Measurements from ENCODE around the gene RAI2. TPM values are rescaled to one million over a fixed set of nuclear protein-coding genes. Genes with fewer than 3 reads are reported as not detected.

Gene RAI2
- total RNA-seq, 1 donor from 2014 or later: not detected

DNA sequence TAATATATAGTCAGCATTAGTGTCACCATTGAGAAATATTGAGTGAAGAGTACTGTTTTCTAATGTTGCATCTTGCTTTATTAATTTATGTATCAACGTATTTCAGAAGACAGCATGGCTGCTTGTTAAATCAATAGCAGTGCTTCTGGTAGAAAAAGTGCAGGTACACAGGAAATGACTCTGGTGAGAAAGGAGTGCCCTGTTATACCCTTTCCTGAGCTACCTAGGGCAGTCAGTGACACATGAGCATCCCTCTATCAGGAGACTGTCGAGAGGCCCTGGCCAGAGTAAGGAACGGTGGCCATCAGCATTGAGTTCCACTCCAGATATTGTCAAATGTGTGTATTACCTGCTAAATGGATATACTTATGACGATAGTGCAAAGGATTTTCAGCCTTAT is 81.7 kb downstream of the RAI2 start:
- no peaks in the 10 kb centered on the region for H3K27me3 Mint-ChIP-seq
- no peak overlapping the region for H3K4me3 Mint-ChIP-seq
- peaks cover 4% of the 10 kb centered on the region for H3K9me3 Mint-ChIP-seq
- DNase-seq: no peak
- POLR2A ChIA-PET: no interaction called here
- no peak for ATAC-seq (ENCODE audit: low read depth)
- intact Hi-C loops (cut with micrococcal nuclease): no loop called here
- TF ChIP-seq, protein P1, sequence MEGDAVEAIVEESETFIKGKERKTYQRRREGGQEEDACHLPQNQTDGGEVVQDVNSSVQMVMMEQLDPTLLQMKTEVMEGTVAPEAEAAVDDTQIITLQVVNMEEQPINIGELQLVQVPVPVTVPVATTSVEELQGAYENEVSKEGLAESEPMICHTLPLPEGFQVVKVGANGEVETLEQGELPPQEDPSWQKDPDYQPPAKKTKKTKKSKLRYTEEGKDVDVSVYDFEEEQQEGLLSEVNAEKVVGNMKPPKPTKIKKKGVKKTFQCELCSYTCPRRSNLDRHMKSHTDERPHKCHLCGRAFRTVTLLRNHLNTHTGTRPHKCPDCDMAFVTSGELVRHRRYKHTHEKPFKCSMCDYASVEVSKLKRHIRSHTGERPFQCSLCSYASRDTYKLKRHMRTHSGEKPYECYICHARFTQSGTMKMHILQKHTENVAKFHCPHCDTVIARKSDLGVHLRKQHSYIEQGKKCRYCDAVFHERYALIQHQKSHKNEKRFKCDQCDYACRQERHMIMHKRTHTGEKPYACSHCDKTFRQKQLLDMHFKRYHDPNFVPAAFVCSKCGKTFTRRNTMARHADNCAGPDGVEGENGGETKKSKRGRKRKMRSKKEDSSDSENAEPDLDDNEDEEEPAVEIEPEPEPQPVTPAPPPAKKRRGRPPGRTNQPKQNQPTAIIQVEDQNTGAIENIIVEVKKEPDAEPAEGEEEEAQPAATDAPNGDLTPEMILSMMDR (IDR thresholded peaks at IDR 0.05): no peak
- peaks cover 1% of the 10 kb centered on the region for H3K4me1 Mint-ChIP-seq
- no peak overlapping the region for H3K27ac Mint-ChIP-seq
- CTCF ChIA-PET: no interaction called here
- H3K36me3 Mint-ChIP-seq (ENCODE audit: low read depth): no peaks in the 10 kb centered on the region

DNA sequence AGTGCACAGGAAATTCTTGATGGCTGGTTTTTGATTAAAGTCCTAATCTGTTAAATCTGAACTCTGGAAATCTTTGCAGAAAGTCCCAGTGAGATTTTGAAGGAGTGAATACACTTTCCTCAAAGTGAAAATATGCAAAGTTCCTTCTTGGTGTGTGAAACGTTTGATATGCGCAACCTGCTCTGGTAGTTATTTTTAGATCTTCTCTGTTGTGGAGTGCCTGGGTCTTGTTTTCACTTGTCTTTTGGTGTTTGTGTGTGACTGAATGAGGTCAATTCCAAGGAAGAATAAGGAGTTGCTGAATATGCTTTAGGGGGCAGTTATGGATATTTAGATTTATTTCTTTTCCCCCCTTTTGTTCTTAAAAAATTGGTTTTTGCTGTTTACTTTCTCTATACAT is 82.1 kb downstream of the RAI2 start:
- Mint-ChIP-seq H3K9me3 (peaks cover 4% of the 10 kb centered on the region), H3K27me3 (no peaks in the 10 kb centered on the region), H3K4me3 (no peak overlapping the region), H3K36me3 (ENCODE audit: low read depth) (no peaks in the 10 kb centered on the region), H3K4me1 (peaks cover 1% of the 10 kb centered on the region), H3K27ac (no peak overlapping the region)
- intact Hi-C loops (cut with micrococcal nuclease): no loop called here
- ATAC-seq (ENCODE audit: low read depth): no peak
- no peak for DNase-seq
- ChIA-PET CTCF (no interaction called here), POLR2A (no interaction called here)
- TF ChIP-seq, protein P1 (IDR thresholded peaks at IDR 0.05): no peak

DNA sequence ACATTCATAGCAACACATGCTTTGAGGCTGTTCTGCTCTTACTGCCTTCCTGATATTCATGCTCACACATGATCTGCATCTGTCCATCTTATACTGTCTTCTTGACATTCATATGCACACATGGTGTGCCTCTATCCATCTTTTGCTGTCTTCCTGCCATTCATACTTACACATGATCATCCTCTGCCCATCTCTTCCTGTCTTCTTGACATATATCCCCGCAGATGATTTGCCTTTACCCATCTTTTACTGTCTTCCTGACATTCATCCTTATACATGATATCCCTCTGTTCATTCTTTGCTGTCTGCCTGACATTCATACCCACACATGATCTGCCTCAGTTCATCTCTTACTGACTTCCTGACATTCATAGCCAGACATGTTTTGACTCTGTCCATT is 87.0 kb downstream of the RAI2 start:
- TF ChIP-seq, protein P1 (IDR thresholded peaks at IDR 0.05): no peak
- H3K4me1 Mint-ChIP-seq: peaks cover 1% of the 10 kb centered on the region

DNA sequence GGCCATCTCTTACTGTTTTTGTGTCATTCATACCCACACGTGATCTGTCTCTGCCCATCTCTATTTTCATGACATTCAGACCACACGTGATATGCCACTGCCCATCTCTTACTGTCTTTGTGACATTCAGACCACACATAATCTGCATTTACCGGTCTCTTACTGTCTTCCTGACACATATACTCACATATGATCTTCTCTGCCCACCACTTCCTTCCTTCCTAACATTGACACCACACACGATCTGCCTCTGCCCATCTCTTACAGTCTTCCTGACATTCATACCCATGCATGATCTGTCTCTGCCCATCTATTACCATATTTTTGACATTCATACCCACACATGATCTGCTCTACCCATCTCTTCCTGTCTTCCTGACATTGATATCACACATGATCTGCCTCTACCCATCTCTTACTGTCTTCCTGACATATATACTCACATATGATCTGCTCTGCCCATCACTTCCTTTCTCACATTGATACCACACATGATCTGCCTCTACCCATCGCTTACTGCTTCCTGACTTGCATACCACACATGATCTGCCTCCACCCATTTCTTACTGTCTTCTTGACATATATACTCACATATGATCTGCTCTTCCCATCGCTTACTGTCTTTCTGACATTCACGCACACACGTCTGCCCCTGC is 87.7 kb downstream of the RAI2 start:
- TF ChIP-seq, protein P1 (IDR thresholded peaks at IDR 0.05): no peak
- POLR2A ChIA-PET: no interaction called here
- Mint-ChIP-seq H3K4me1 (no peaks in the 10 kb centered on the region), H3K27ac (no peak overlapping the region), H3K36me3 (ENCODE audit: low read depth) (no peaks in the 10 kb centered on the region), H3K27me3 (no peaks in the 10 kb centered on the region), H3K4me3 (no peak overlapping the region), H3K9me3 (no peaks in the 10 kb centered on the region)
- intact Hi-C loops (cut with micrococcal nuclease): no loop called here
- ATAC-seq (ENCODE audit: low read depth): no peak
- CTCF ChIA-PET: no interaction called here
- no peak for DNase-seq

More for the DNA sequence above, 87.0 kb downstream of the RAI2 start:
- H3K4me3 Mint-ChIP-seq: no peak overlapping the region
- DNase-seq (no peak), ATAC-seq (ENCODE audit: low read depth) (no peak)
- intact Hi-C loops (cut with micrococcal nuclease): no loop called here
- H3K36me3 Mint-ChIP-seq (ENCODE audit: low read depth): no peaks in the 10 kb centered on the region
- no peaks in the 10 kb centered on the region for H3K27me3 Mint-ChIP-seq
- POLR2A ChIA-PET: no interaction called here
- no peak overlapping the region for H3K27ac Mint-ChIP-seq
- CTCF ChIA-PET: no interaction called here
- H3K9me3 Mint-ChIP-seq: no peaks in the 10 kb centered on the region

DNA sequence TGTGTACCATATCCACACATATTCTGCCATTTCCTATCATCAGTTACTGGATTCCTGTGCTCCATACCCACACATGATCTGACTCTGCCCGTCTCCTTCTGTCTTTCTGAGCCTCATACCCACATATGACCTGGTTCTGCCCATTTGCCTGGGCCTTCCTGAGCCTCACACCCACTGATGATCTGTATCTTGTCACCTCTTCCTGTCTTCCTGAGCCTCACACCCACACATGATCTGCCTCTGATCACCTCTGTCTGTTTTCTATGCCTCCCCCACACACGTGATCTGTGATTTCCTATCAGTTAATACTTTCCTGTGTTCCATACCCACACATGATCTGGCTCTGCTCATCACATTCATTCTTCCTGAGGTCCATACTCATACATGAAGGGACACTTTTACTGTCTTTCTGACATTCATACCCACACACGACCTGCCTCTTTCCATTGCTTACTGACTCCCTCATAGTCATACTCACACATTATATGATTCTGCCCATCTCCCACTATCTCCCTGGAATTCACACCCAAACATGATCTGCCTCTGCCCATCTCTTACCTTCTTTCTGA is 91.3 kb downstream of the RAI2 start:
- TF ChIP-seq, protein P1 (IDR thresholded peaks at IDR 0.05): no peak
- intact Hi-C loops (cut with micrococcal nuclease): no loop called here
- DNase-seq: no peak
- Mint-ChIP-seq H3K27ac (no peak overlapping the region), H3K27me3 (no peaks in the 10 kb centered on the region), H3K4me3 (no peak overlapping the region), H3K36me3 (ENCODE audit: low read depth) (no peaks in the 10 kb centered on the region), H3K9me3 (no peaks in the 10 kb centered on the region), H3K4me1 (no peaks in the 10 kb centered on the region)
- POLR2A ChIA-PET: no interaction called here
- CTCF ChIA-PET: no interaction called here
- no peak for ATAC-seq (ENCODE audit: low read depth)
